C1 segment of cervical spinal cord (tissue), 14 donors: ENCODE measurements around the gene IFNGR1.

Experiments used
- DNase-seq, 14 donors: peaks; one replicate each; lab custom pipeline; 2025; lab: John Stamatoyannopoulos, UW

IFNGR1 gene

GRCh38 chr6:137156650-137157049 lies 62.5 kb downstream of the IFNGR1 start:
- no peak for DNase-seq

- no peak for DNase-seq
Measured at GRCh38 chr6:137155830-137156229, 63.4 kb downstream of the IFNGR1 start.

- DNase-seq: no peak
Measured at GRCh38 chr6:137150072-137150471, 69.1 kb downstream of the IFNGR1 start.

- no peak for DNase-seq
Measured at GRCh38 chr6:137149035-137149393, 70.2 kb downstream of the IFNGR1 start.

GRCh38 chr6:137148306-137149034 lies 70.7 kb downstream of the IFNGR1 start:
- no peak for DNase-seq
